ENCODE results near the gene GPR27.

The GPR27 gene

DNA sequence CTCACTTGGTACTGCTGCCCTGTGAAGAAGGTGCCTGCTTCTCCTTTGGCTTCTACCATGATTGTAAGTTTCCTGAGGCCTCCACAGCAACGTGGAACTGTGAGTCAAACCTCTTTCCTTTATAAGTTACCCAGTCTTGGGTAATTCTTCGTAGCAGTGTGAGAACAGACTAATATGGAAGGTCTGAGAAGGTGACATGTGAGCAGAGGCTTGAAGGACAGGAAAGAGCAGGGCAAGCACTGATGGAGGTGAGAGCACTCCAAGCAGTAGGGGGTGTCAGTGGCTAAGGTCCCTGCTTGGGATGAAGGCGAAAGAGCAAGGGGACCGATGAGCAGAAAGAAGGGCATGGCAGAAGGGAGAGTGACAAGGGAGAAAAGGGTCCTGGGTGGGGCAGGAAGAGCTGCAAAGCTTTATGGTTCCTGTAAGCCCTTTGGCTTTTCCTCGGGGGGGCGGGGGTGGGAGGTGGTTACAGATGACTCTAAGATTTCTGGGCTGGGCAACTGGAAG is 32.0 kb upstream of the GPR27 start:
- H3K9me3 ChIP-seq: no peaks in the 10 kb centered on the region
- peaks cover 6% of the 10 kb centered on the region for H3K27me3 ChIP-seq

DNA sequence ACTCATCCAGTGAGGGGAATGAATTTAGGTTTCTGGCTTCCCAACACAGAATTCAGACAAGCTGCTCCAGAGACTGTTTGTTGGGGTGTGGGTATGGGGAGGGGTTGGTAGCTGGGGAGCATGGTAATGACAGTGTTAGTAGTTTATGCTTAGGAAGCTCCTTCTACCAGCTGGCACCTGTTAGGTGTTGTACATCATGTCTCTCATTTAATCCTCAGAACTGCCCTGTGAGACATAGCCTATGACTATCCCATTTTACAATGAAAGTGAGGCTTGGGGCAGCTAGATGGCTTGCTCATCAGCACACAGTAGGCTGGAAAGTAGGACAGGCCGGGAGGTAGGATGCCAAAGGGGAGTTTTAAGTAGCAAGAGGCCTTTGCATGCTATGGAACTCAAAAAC is 31.0 kb upstream of the GPR27 start:
- Histone ChIP-seq H3K9me3 (no peaks in the 10 kb centered on the region), H3K4me1 (peaks cover 6% of the 10 kb centered on the region; the same call in 1 of the 2 replicates), H3K4me3 (ENCODE audit: low read depth, low read length) (no peak overlapping the region), H3K27me3 (peaks cover 6% of the 10 kb centered on the region), H3K36me3 (no peaks in the 10 kb centered on the region)
- no peak for DNase-seq
- TF ChIP-seq, protein P1, sequence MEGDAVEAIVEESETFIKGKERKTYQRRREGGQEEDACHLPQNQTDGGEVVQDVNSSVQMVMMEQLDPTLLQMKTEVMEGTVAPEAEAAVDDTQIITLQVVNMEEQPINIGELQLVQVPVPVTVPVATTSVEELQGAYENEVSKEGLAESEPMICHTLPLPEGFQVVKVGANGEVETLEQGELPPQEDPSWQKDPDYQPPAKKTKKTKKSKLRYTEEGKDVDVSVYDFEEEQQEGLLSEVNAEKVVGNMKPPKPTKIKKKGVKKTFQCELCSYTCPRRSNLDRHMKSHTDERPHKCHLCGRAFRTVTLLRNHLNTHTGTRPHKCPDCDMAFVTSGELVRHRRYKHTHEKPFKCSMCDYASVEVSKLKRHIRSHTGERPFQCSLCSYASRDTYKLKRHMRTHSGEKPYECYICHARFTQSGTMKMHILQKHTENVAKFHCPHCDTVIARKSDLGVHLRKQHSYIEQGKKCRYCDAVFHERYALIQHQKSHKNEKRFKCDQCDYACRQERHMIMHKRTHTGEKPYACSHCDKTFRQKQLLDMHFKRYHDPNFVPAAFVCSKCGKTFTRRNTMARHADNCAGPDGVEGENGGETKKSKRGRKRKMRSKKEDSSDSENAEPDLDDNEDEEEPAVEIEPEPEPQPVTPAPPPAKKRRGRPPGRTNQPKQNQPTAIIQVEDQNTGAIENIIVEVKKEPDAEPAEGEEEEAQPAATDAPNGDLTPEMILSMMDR (IDR thresholded peaks at IDR 0.05; ENCODE audit: low read depth, low read length): no peak

More for the DNA sequence above, 32.0 kb upstream of the GPR27 start:
- Histone ChIP-seq H3K4me1 (peaks cover 6% of the 10 kb centered on the region; the same call in 1 of the 2 replicates), H3K36me3 (no peaks in the 10 kb centered on the region), H3K4me3 (ENCODE audit: low read depth, low read length) (no peak overlapping the region)
- no peak for DNase-seq
- TF ChIP-seq, protein P1 (IDR thresholded peaks at IDR 0.05; ENCODE audit: low read depth, low read length): no peak

DNA sequence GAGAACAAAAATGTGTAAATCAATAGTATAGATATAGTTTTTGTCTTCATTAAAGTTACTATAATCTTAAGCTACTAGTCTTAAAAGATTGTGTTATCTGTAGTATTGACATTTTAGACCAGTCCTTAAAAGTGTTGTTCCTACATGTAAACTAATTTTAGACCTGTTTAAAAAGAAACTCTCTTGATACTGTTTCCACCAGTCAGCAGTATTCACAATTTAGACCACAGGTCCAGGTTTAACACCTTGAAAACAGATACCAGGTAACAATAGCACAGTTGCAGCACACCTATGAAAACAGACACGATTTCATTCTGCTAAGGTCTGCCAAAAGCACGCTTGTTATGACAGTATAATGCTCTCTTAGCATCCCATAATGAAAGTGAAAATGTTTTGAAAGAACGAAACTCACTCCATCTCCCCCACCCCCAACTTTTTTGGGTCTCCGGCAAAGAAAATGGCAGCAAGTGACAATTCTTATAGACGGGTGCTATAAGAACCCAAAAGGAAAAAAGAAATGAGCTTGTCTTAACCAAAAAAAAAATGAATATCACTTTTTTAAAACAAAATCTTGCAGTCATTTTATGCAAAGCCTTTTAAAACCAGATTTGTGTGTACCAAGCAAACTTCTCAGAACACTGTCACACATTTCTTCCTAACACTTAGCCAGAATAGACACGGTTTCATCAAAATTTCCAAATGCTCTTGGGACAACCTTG is 30.0 kb upstream of the GPR27 start:
- DNase-seq: no peak
- no peaks in the 10 kb centered on the region for H3K9me3 ChIP-seq
- no peak overlapping the region for H3K4me3 ChIP-seq (ENCODE audit: low read depth, low read length)

DNA sequence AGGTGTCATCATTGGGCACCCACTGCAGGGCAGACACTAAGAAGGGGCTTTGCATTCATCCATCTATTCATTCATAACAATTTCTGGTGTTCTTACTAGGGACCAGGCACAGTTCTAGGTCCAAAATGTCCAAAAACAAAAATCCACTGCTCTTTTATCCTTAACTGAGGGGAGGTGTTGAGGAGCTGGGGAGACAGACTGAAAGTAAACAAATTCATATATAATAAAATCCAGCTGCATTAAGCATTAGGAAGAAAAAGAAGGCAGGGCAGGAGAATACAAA is 29.5 kb upstream of the GPR27 start:
- Histone ChIP-seq H3K4me3 (ENCODE audit: low read depth, low read length) (peak overlapping the region; percentile 73), H3K27me3 (peaks cover 6% of the 10 kb centered on the region), H3K36me3 (no peaks in the 10 kb centered on the region), H3K4me1 (peaks cover 6% of the 10 kb centered on the region; the same call in 1 of the 2 replicates), H3K9me3 (no peaks in the 10 kb centered on the region)
- TF ChIP-seq, protein P1 (IDR thresholded peaks at IDR 0.05; ENCODE audit: low read depth, low read length): no peak
- no peak for DNase-seq

More for the DNA sequence above, 30.0 kb upstream of the GPR27 start:
- Histone ChIP-seq H3K27me3 (peaks cover 6% of the 10 kb centered on the region), H3K36me3 (no peaks in the 10 kb centered on the region), H3K4me1 (peaks cover 6% of the 10 kb centered on the region; the same call in 1 of the 2 replicates)
- TF ChIP-seq, protein P1 (IDR thresholded peaks at IDR 0.05; ENCODE audit: low read depth, low read length): no peak

DNA sequence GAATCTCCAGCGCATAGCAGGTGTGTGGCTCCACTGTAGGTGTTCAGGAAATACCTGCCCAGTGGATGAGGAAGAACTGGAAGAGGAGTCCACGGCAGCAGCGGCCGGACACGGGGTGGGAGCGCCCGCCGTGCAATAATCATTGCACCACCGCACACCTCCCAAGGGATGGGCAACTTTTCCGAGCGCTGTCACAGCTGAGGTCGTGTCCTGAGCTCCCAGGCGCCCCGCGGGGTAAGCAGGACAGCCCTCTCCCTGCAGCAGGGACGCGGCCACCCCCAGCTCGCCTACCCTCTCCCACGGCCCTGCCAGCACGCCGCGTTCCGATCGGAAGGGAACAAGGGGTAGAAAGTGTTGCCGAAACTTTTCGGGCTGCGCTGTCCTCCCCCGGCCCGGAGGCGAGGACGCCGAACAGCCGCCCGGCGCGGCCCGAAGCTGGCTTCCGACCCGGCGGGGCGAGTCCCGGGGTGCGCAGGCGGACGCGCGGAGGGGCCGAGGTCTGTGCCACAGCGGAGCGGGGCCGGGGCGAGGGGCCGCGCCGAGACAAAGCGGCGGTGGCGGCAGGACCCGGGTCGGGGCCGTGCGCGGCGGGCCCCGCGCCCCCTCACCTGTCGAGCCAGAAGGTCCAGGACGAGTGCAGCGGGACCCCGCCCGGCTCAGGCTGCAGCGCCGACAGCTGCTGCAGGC is 28.9 kb upstream of the GPR27 start:
- H3K9me3 ChIP-seq: no peaks in the 10 kb centered on the region
- peaks cover 6% of the 10 kb centered on the region; the same call in 1 of the 2 replicates for H3K4me1 ChIP-seq
- no peaks in the 10 kb centered on the region for H3K36me3 ChIP-seq
- H3K4me3 ChIP-seq (ENCODE audit: low read depth, low read length): peak overlapping the region; percentile 73
- TF ChIP-seq, protein P1 (IDR thresholded peaks at IDR 0.05; ENCODE audit: low read depth, low read length): no peak
- H3K27me3 ChIP-seq: peaks cover 6% of the 10 kb centered on the region
- peak; percentile 53 for DNase-seq

Data from BE2C (cell line).